ENCODE results near the gene CTXN2.

DNA sequence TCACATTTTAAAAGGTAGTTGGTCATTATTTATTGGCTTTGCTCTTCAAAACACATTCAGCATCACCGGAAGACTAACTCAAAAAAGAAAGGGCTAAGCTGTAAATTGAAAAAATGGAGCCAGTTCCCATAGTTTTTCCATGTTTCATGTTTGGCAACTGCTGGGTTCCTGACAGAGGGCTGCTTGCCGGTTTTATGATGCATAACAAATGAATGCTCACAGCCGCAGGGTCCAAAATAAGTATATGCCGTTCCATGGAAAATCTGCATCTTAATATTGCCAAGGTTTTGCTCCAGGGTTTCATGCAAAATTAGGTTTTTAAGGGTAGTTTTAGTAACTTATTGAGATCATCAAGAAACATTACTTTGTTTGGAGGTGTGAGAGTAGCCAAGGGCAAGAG is 30.4 kb downstream of the CTXN2 start:
- TF ChIP-seq CTCF (IDR thresholded peaks at IDR 0.05) (no peak), EZH2 (IDR thresholded peaks at IDR 0.05; ENCODE audit: borderline replicate concordance, insufficient read depth, low read depth, low read length, poor library complexity, severe bottlenecking) (no peak)
